SK-N-MC (cell line): Measurements from ENCODE around the gene NEDD4.

Experiments
- EZH2 ChIP-seq: fragments of 200-600 bp; sonication (generic); IDR thresholded peaks from one replicate; pipeline ENCODE4 v1.6.1; 2017; ENCODE audit warnings: antibody characterized with exemption
- POLR2AphosphoS5 ChIP-seq: IDR thresholded peaks from 2 replicates; pipeline ENCODE4 v1.6.1; 2012; ENCODE audit warnings: mild to moderate bottlenecking, low read depth, low read length, borderline replicate concordance

- TF ChIP-seq EZH2 (no peak), POLR2AphosphoS5 (no peak)
These were observed 24.5 kb upstream of the NEDD4 start for GRCh38 chr15:56017920-56018319.
